ENCODE results near the gene SLC1A5. TPM values are rescaled to one million over a fixed set of nuclear protein-coding genes. Genes with fewer than 3 reads are reported as not detected.
A peak's percentile ranks its signal among the peaks of the same experiment; 100 is the strongest.

Gene SLC1A5
- polyA plus RNA-seq, 1 of the 3 experiments (the other 2 are of a cell fraction), result 80.4 TPM

- no peaks in the 10 kb centered on the region for H3K27me3 ChIP-seq (ENCODE audit: insufficient read depth)
- DNase-seq, result peak; percentile 1
- peaks cover 28% of the 10 kb centered on the region for H3F3A ChIP-seq (replicated peaks; ENCODE audit: insufficient read depth)
- POLR2A ChIA-PET, result no interaction called here
- H4K20me1 ChIP-seq (ENCODE audit: insufficient read depth), result no peaks in the 10 kb centered on the region; the same call in 1 of the 2 replicates
- no peaks in the 10 kb centered on the region for H3K9me2 ChIP-seq
- no peak for TF ChIP-seq RFX5 (IDR thresholded peaks at IDR 0.05; ENCODE audit: low read length)
- TF ChIP-seq MAX (IDR thresholded peaks at IDR 0.05; ENCODE audit: low read depth), result no peak
- TF ChIP-seq IRF3 (IDR thresholded peaks at IDR 0.05; ENCODE audit: low read depth, low read length), result no peak
- no peak for TF ChIP-seq FOSL2 (IDR thresholded peaks at IDR 0.05; ENCODE audit: borderline replicate concordance, low read depth)
- TF ChIP-seq SMC3 (IDR thresholded peaks at IDR 0.05; ENCODE audit: low read depth, low read length), result no peak
- TF ChIP-seq, protein P1, sequence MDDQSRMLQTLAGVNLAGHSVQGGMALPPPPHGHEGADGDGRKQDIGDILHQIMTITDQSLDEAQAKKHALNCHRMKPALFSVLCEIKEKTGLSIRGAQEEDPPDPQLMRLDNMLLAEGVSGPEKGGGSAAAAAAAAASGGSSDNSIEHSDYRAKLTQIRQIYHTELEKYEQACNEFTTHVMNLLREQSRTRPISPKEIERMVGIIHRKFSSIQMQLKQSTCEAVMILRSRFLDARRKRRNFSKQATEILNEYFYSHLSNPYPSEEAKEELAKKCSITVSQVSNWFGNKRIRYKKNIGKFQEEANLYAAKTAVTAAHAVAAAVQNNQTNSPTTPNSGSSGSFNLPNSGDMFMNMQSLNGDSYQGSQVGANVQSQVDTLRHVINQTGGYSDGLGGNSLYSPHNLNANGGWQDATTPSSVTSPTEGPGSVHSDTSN (IDR thresholded peaks at IDR 0.05), result no peak
- TF ChIP-seq CTCF (IDR thresholded peaks at IDR 0.05), result no peak
- no peak for TF ChIP-seq GABPA (IDR thresholded peaks at IDR 0.05; ENCODE audit: low read depth)
- no peak for TF ChIP-seq USF2 (IDR thresholded peaks at IDR 0.05; ENCODE audit: borderline replicate concordance, low read depth, low read length)
- no peak for TF ChIP-seq NFIC (IDR thresholded peaks at IDR 0.05; ENCODE audit: borderline replicate concordance)
- TF ChIP-seq FOXM1 (IDR thresholded peaks at IDR 0.05; ENCODE audit: low read depth), result no peak
- TF ChIP-seq MEF2A (IDR thresholded peaks at IDR 0.05; ENCODE audit: borderline replicate concordance, low read depth), result no peak
- TF ChIP-seq RAD21 (IDR thresholded peaks at IDR 0.05; ENCODE audit: low read length), result no peak
- H3K36me3 ChIP-seq (replicated peaks in 1 of 2; ENCODE audit: control insufficient read depth in 1 of 2, insufficient read depth in 2 of 2, low read length in 1 of 2), result peaks cover 14 to 17% of the 10 kb centered on the region in 2 experiments
- H3K4me1 ChIP-seq (ENCODE audit: control insufficient read depth in 1 of 2, insufficient read depth in 2 of 2, low read depth in 1 of 2, low read length in 1 of 2), result peaks cover 0 to 3% of the 10 kb centered on the region in 2 experiments; a peak in 1 of 4 replicates
- H3K4me3 ChIP-seq (ENCODE audit: low read depth in 2 of 2, low read length in 1 of 2), result no peak overlapping the region
- WGBS (ENCODE audit: low lambda C conversion rate), result 100% methylated on average over 1 of the region's 20 CpGs
- no peaks in the 10 kb centered on the region for H3K9me3 ChIP-seq
- CTCF ChIA-PET, result interaction anchor here (0.8 to 11.8 kb wide), 4 partner anchors 8 to 89 kb away, joined by 4 to 170 read pairs (median 6); no protein-coding TSS in a partner anchor
- no peak overlapping the region for H2AFZ ChIP-seq (ENCODE audit: low read depth)
- H3K4me2 ChIP-seq, result no peak overlapping the region
- H3K27ac ChIP-seq (ENCODE audit: low read depth in 2 of 2, low read length in 1 of 2), result no peak overlapping the region
- peaks cover 23% of the 10 kb centered on the region for H3K79me2 ChIP-seq (ENCODE audit: insufficient read depth)
- H3K9ac ChIP-seq, result no peak overlapping the region
Measured at GRCh38 chr19:46838160-46838559, 49.8 kb upstream of the SLC1A5 start.

All from SK-N-SH (cell line).